Pancreas (tissue), 10 donors: ENCODE results near the gene VWC2L. TPM values are rescaled to one million over a fixed set of nuclear protein-coding genes. Genes with fewer than 3 reads are reported as not detected.

Experiments
- ATAC-seq, 4 donors: fragments of 200-7000 bp; cut with Tn5 transposase; one replicate each; pipeline versions ENCODE4 v1.8.0 to v1.9.1; 2020; ENCODE audit warnings: mild to moderate bottlenecking in 4 of 4, moderate library complexity in 4 of 4
- DNase-seq, 6 donors: peaks; one replicate each; pipeline ENCODE4 v3.0.0-alpha.2; 2020
- FAIRE-seq: peaks from 2 replicates; lab custom pipeline; 2012; peaks lifted over from hg19 to GRCh38; lab: Jason Lieb, UNC
- H3K27ac ChIP-seq, 4 donors: fragments of 200-600 bp; sonication (generic); 1 replicate in 3 of 4; 2 replicates in 1 of 4; pipeline versions ENCODE4 v1.5.0 to v1.8.0; 2020
- H3K27me3 ChIP-seq, 4 donors: fragments of 200-600 bp; one replicate each; pipeline ENCODE4 v1.8.0; 2021
- H3K36me3 ChIP-seq, 3 donors: fragments of 200-600 bp; sonication (generic) in 1 of 3; one replicate each; pipeline versions ENCODE4 v1.5.0 to v1.8.0; 2020 to 2021
- H3K4me1 ChIP-seq, 3 donors: fragments of 200-600 bp; one replicate each; pipeline ENCODE4 v1.8.0; 2021
- H3K4me3 ChIP-seq, 4 donors: fragments of 200-600 bp; sonication (generic) in 2 of 4; one replicate each; pipeline versions ENCODE4 v1.5.0 to v1.8.0; 2020 to 2021
- H3K9me3 ChIP-seq, 4 donors: fragments of 200-600 bp; one replicate each; pipeline ENCODE4 v1.8.0; 2021
- WGBS, 2 donors: extraction: QIAGEN DNeasy Blood & Tissue Kit; methylation state at CpG; one replicate each; pipeline ENCODE4 v1.1.7; 2013; 5-methylcytosine and 5-hydroxymethylcytosine counted together
- intact Hi-C, 3 donors: fragments of 100-400 bp; cut with DNase I; formaldehyde crosslinking; loops; one replicate each; pipeline versions ENCODE4 v1.11.1 to v1.14.2; 2022
- polyA plus RNA-seq, 2 donors: library from polyadenylated mRNA; stranded (reverse); fragments of 200-250 nt; gene quantifications; one replicate each; pipeline ENCODE4 v1.2.3, GENCODE V29; 2013
- total RNA-seq, 6 donors: library from RNA; stranded (reverse); fragmentation: NEBNext Ultra II Directional in 4 of 6; extraction: Animal tissue kit (Norgen Biotek cat#: 25700) in 4 of 6; gene quantifications; one replicate each; pipeline versions ENCODE4 v1.2.1 to v1.2.4, GENCODE V29; 2021 to 2023
- TF ChIP-seq, protein P1 (sequence below), 4 donors: fragments of 200-600 bp; sonication (generic) in 3 of 4; IDR thresholded peaks; one replicate each; pipeline versions ENCODE4 v1.5.0 to v1.8.0; 2021; ENCODE audit warnings: antibody characterized with exemption in 4 of 4
- donor health status: healthy with polysubstance abuse.
- donor health status: DM: no; HTN: no; CAD: no; lungs with moderate emphysema.
- donor health status: DM: no; HTN: no; CAD: no.
- donor health status: control.
- donor health status: control.
- donor health status: Bipolar disorder and iron deficiency.
- donor health status: DM: yes; HTN: yes; CAD: no.
- donor health status: DM: no; HTN: no; CAD: no.
- donor health status: DM: no; HTN: no; CAD: no.
- donor health status: DM: yes; HTN: yes; CAD: no.

The VWC2L gene
- total and polyA plus RNA-seq, 8 donors, result 0.08 to 0.12 (median 0.09) TPM; not detected in 4

- no peak for DNase-seq
- Histone ChIP-seq H3K9me3 (no peaks in the 10 kb centered on the region), H3K4me3 (no peak overlapping the region), H3K36me3 (no peaks in the 10 kb centered on the region), H3K27me3 (no peaks in the 10 kb centered on the region), H3K4me1 (no peaks in the 10 kb centered on the region), H3K27ac (no peak overlapping the region)
- ATAC-seq, result no peak
- 38 to 60% methylated on average over 2 of the region's 2 CpGs for WGBS, 2 donors
- intact Hi-C loops, result no loop called here
- FAIRE-seq, result no peak
- TF ChIP-seq, protein P1, sequence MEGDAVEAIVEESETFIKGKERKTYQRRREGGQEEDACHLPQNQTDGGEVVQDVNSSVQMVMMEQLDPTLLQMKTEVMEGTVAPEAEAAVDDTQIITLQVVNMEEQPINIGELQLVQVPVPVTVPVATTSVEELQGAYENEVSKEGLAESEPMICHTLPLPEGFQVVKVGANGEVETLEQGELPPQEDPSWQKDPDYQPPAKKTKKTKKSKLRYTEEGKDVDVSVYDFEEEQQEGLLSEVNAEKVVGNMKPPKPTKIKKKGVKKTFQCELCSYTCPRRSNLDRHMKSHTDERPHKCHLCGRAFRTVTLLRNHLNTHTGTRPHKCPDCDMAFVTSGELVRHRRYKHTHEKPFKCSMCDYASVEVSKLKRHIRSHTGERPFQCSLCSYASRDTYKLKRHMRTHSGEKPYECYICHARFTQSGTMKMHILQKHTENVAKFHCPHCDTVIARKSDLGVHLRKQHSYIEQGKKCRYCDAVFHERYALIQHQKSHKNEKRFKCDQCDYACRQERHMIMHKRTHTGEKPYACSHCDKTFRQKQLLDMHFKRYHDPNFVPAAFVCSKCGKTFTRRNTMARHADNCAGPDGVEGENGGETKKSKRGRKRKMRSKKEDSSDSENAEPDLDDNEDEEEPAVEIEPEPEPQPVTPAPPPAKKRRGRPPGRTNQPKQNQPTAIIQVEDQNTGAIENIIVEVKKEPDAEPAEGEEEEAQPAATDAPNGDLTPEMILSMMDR (IDR thresholded peaks at IDR 0.05), result no peak
Measured at GRCh38 chr2:214451516-214452275, 40.8 kb downstream of the VWC2L start.

DNA sequence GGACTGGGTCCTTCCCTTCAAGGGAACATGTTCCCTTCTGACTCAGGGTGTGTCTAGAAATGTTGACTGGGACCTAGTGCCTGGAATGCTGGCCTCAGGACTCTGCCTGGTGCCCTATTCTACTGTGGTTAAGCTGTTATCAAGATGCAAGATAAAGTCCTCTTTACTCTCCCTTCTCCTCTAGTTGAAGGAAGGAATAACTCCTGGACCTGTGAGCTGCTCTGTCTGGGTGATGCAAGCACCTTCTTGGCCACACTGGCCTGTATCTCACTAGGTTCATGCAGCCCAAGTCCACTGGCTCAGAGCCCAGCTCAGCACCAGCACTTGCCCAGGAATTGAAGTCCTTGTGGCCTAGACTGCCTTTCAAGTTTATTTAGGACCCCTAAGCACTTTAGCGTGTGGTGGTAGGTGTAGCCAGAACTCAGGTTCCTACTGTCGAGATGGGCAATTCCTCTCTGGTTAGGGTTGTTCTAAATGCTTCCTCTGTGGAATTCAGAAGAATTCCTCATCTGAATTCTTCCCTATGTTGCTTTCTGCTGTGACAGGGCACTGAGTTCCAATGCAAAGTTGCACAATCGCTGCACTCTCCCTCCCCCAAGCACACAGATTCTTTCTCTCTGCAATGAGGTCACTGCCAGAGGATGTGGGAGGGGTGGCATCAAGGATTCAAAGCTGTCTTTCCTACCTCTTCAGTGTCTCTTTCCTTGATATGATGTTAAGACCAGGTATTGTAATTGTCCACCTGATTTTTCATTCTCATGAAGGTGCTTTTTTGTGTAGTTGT, 54.7 kb downstream of the VWC2L start:
- intact Hi-C loops, result no loop called here
- WGBS, 2 donors, result 50 to 67% methylated on average over 3 of the region's 3 CpGs
- ATAC-seq (no peak), DNase-seq (no peak), FAIRE-seq (no peak)
- Histone ChIP-seq H3K4me3 (no peak overlapping the region), H3K36me3 (no peaks in the 10 kb centered on the region), H3K27me3 (no peaks in the 10 kb centered on the region), H3K27ac (no peak overlapping the region), H3K9me3 (no peaks in the 10 kb centered on the region), H3K4me1 (no peaks in the 10 kb centered on the region)
- TF ChIP-seq, protein P1 (IDR thresholded peaks at IDR 0.05), result no peak

DNA sequence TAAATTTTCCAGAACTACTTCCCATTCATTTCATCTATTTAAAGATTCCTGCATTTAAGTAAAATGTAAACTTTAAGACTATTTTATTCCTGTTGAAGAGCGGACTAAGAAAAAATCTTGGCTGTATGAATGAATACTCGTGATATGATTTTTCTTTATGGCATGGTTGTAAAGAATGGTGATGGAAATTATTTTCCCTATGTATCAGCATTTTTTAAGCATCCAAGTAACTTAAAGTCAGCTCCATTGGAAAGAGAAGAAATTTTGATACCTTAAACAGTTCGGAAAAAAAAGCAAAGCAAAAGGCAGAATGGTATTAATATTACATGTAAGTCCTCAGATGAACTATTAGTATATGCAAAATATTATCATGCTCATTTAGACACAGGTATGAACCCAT, 58.9 kb downstream of the VWC2L start:
- WGBS, 2 donors, result 63 to 68% methylated on average over 3 of the region's 3 CpGs
- intact Hi-C loops, result no loop called here
- Histone ChIP-seq H3K9me3 (no peaks in the 10 kb centered on the region), H3K27ac (no peak overlapping the region), H3K36me3 (no peaks in the 10 kb centered on the region), H3K4me3 (no peak overlapping the region), H3K27me3 (no peaks in the 10 kb centered on the region), H3K4me1 (no peaks in the 10 kb centered on the region)
- no peak for ATAC-seq
- TF ChIP-seq, protein P1 (IDR thresholded peaks at IDR 0.05), result no peak
- no peak for DNase-seq
- no peak for FAIRE-seq

- intact Hi-C loops, result no loop called here
- 54 to 65% methylated on average over 1 of the region's 1 CpG for WGBS, 2 donors
- no peak overlapping the region for H3K4me3 ChIP-seq
- no peaks in the 10 kb centered on the region for H3K9me3 ChIP-seq
- no peak for ATAC-seq
- no peak for DNase-seq
- TF ChIP-seq, protein P1 (IDR thresholded peaks at IDR 0.05), result no peak
- no peaks in the 10 kb centered on the region for H3K36me3 ChIP-seq
- H3K27ac ChIP-seq, result no peak overlapping the region
- no peaks in the 10 kb centered on the region for H3K4me1 ChIP-seq
- no peak for FAIRE-seq
- H3K27me3 ChIP-seq, result no peaks in the 10 kb centered on the region
Measured at GRCh38 chr2:214471382-214471781, 60.5 kb downstream of the VWC2L start.
